ENCODE measurements around the gene C10orf67.
"Not testable (repeated sequence)": the region's sequence is repeated elsewhere in the genome, so short reads cannot be mapped to it uniquely, and the experiment has no call there.

C10orf67 gene

DNA sequence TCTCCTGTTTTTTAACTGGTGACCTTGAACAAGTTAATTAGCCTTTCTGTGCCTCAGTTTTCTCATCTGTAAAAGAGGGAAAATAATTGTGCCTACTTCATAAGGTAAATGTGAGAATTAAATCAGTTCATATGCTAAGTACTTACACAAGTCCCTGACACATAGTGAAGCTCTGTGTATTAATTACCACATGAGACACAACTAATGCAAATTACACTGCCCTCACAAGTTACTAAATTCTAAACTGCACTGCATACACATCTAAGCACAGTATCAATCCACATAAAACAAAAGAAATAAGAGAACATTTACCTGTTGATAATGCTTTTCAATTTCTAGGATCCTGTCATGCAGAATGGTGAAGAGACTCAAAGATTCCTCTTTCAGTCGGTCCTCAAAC is 22.5 kb downstream of the C10orf67 start:
- DNase-seq (ENCODE audit: low read depth): no peak

DNA sequence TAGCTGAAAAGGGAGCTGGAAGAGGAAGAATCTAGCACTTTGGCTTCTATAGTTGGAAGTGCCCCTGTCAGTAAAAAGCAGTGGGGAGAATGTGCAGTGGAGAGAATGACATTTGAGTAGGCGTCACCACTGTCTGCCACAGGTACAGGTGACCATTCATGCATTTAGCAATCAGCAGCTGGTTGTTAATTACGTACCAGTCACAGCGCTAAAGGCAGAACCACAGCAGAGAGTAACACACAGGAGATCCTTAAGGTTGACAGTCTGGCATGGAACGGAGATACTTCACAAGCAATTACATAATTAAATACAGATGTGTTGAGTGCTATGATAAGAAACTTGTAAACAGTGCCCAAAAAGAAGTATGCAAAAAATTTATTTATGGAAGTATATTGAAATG is 24.8 kb downstream of the C10orf67 start:
- DNase-seq (ENCODE audit: low read depth): no peak

DNA sequence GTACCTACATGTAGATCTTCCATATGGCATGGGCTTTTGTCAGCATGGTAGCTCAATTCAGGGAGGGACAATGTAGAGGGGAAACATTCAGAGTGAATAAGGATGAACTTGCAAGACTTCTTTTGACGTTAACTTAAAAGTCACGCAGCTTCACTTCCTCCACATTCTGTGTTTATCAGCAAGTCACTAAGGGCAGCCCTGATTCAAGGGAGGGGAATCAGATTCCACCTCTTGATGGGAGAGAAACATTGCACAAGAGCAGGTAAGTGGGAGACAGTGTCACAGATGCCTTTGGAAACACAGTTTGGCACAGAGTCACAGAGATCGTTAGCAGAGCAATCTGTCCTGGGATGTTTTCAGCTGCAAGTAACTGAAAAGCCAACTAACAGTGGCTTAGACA is 26.2 kb downstream of the C10orf67 start:
- DNase-seq (ENCODE audit: low read depth): no peak

DNA sequence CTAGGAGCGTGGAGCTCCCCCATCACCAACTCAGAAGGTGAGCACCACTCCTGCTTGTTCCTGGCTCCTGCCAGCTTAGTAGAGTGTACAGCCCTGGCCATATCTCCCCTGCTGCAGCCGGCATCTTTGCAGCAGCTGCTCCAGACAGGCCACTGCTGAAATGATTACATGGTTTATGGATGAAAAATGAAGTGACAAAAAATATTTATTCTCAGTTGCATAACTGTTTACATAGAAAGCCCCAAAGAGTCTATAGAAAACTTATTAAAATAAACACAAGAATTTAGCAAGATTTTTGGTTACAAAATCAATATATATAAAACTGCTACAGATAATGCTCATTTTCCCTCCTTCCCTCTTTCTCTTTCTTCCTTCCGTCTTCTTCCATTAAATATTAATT is 27.2 kb downstream of the C10orf67 start:
- no peak for DNase-seq (ENCODE audit: low read depth)

DNA sequence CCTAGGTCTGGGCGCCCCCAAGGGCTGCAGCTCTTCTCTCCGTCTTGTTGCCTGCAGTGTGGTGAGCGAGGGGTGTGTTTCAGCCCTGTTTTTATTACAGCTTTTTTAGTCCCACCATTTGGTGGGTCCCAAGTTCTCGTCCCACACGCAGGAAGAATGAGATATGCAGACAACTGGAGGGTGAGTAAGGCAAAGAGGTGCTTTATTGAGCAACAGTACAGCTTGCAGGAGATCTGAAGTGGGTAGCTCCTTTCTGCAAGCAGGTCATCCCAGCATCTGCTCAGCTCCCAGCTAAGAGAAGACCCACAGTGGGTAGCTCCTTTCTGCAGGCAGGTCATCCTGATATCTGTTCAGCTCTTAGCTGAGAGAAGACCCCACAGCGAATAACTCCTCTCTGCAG is 28.2 kb downstream of the C10orf67 start:
- DNase-seq (ENCODE audit: low read depth): no peak

DNA sequence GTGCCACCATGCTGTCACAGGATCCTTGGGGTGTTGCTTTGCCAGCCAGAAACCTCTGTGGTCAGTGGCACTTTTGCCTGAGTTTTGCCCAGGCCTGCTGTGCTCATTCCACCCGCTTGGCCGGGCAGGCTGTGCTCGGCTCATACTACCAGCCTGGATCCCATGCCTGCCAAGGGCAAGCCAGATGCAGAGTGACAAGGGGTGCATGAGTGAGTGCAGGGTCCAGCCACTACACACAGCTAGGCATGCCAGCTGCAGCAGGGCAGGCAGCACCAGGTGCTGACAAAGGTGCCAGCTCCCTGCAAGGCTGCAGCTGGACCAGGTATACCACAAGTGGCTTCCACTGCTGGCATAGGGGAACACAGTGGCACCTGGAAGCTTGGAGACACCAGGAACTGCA is 28.6 kb downstream of the C10orf67 start:
- DNase-seq (ENCODE audit: low read depth): no peak

DNA sequence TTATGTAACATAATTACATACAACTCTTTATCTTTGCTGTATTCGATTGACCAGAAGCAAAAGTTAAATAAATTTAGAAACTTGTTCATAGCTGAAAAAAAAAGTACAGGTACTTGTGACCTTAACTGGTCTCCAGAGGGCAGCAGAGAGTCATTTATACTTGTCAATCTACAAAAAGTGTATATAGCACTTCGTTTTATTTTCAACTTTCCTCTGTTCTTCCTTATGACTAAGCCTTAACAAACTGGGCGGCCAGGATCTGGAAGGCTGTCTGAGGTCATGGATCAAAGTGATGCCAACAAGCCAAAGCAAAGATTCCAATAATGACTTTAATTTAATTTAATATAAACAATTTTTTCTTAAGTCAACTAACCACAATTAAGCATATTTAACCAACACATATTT is 29.8 kb downstream of the C10orf67 start:
- DNase-seq (ENCODE audit: low read depth): peak; percentile 10

DNA sequence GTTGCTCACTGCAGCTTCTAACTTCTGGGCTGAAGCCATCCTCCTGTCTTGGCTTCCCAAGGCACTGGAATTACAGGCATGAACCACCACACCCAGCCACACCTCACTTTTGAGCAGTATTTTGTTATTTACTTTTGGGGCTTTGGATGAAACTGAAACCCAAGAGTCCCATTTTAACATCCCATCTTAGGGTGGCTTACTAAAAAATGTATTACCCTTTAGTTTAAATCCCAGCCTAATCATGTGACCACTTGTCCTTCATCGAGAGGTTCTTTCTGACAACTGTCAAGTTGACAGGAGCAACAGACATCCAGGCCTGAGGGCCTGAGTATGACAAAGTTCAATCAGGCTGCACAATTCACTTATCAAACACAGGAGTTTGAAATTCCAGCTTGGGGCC is 33.6 kb downstream of the C10orf67 start:
- no peak for DNase-seq (ENCODE audit: low read depth)

DNA sequence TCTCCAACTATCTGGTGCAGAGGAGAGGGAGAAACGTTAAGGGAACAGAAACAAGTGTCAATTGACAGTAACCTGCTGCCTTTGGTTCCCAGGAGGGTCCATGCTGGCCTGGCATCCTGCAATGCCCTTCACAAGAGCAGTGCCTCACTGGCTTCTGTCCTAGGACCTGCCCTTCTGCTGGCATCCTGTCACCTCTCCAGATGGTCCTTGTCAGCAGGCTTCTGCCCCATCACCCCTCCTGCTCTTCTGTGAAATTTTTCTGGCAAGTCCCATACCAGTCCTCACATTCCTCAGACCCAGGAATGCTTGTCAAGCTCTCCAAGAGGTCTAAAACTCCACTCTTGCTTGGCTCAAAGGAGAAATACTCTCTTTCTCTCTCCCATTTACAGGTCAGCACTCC is 34.2 kb downstream of the C10orf67 start:
- no peak for DNase-seq (ENCODE audit: low read depth)

DNA sequence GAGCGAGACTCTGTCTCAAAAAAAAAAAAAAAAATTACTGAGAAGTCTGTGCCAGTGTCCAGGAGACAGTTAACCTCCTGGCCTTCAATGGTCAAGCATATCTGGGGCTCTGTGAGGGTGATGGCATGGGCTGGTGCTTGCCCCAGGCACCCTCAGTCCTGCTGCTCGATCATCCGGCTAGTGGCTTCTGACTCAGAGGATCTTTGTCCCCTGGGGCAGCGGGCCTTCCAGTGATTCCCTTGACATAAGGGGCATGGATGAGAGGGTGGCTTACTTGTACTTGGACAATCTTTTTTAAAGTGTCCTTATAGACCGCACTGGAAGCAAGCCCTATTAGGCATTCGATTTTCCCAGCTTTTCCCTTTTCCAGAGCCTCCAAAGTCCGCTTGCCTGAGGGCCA is 44.6 kb downstream of the C10orf67 start:
- DNase-seq (ENCODE audit: low read depth): not testable (repeated sequence)

DNA sequence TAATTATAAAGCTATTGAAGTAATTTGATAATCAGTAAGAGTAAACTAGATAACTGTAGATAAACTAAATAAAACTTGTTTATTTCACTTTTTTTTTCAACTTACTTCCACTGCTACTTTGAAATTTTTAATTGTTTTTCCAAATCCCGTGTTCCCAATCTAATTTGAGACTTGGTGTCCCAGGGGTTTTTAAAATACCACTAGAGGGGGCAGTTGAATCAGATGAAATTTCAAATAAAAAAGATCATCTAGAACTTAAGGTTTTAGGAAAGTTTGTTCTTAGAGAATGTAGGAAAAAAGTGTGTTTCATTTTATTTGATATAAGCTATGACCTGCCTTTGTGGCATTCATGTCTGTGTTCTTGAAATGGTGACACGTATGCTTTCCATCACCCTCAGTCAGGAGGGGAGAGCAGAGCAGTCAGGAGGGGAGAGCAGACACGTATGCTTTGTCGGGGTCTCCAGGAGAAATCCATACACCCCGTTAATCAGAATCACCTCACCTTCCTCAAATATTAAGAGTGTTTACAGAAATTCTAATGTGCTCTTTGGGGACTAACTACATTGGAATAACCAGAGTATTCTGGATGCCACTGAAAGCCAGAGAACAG is 49.9 kb downstream of the C10orf67 start:
- no peak for DNase-seq (ENCODE audit: low read depth)

DNA sequence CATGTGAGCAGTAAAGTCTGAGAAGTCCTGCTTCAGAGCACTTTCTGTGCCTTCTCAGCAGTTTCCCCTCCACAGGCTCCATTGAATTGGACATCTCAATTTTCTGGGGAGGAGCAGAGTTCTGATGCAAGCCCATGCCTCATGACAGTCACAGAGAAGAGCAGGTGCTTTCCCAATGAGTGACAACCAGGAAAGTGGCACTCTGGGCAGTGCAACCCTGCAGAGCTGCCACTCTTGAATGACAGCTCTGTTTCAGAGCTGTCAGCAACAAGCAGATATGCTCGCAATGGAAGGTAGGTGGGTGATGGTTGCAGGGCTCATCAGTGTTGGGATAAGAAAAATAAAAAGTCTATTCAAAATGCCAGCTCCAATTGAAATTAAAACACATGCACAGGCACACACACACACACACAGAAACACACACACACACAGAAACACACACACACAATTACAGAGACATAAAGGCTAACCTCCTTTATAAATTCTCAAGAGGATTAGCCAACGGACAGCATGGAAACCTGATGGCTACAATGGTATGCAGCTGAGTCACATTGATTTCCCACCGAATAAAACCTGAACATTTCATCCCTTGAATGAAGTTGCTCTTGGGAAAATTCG is 50.5 kb downstream of the C10orf67 start:
- no peak for DNase-seq (ENCODE audit: low read depth)

DNA sequence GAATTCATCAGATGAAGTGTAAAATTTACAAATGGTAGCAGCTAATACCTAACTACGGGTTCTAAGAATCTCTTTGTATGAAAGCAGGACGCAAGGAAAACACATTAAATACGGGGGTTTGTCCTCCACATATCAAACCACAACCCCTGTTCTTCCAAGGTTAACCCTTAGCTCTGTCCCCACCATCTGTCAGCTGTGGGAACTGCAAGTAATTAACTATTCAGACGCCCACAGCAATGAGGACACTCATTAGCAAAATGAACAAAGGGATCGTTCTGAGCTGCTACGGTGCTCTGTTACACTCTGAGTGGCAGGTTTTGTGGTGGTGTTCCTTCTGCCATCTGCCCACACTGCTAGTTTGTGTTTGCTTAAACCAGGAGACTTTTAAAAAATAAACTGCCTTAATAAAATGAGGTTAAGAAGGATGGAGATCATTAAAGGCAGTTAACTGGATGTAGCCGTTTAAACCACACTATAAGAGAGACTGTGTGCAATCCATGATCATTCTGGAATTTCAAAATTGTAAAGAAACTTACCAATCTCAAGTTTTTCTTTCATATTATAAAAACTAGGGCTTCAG is 51.4 kb downstream of the C10orf67 start:
- DNase-seq (ENCODE audit: low read depth): no peak

DNA sequence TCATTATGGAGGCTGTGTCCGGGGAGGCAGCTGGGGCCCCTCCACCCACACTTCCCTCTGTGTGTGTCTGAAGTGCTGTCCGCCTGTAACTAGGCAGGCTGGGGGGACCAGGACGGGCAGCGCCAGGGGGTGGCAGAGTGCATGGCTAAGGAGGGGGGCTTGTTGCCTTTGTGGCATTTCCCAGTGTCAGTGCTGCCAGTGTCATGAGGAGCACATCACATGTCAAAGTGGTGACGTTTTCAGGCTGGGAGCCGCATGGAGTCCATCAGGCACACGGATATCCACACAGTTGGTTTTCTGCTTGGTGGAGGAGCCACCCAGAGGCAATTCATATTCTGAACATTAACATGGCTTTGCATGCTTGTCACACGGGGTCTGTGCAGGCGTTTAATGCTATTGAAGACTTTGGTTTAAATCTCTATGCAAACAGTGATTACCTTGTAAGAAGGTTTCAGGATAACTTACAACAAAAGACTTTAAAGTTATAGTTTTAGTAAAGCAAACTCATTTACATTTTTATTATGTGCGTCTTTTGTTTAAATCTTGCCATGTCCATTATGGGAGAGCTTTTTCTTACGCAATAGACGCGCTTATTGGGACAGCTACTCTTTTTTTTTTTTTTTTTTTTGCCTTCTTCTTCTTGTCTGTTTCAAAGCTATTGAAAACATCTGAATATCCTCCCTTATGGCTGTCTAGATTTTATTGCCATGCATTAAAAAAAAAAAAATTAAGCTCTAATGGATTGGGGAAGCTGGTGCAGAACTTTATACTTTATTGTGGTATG is 52.9 kb downstream of the C10orf67 start:
- DNase-seq (ENCODE audit: low read depth): no peak

DNA sequence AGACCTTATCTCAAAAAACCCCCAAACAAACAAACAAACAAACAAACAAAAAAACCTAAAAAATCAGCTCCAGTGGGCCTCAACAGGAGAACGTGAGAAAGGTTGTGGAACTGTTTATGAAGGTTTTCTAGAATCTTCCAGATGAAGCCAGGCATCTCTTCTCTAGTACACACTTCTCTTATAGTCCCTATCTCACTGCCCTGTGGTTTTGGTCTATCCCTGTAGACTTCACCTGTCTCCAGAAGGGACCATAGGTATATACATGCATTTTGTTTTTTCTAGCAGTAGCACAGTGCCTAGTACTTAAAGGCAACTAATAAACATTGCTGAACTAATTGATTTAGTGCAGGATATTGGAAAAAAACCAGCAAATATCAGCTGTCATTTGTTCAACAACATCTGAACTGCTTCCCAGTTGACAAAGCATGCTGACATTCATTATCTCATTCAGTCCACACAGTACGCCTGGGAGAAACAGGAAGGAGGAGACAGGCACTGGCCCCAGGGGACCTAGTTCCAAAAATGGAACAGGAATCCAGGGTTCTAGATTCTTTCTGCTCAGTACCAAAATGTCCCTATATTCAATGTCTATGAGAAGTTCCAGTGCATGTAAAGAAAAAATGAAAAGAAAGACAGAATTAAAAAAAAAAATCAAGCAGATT is 59.8 kb downstream of the C10orf67 start:
- DNase-seq (ENCODE audit: low read depth): no peak

DNA sequence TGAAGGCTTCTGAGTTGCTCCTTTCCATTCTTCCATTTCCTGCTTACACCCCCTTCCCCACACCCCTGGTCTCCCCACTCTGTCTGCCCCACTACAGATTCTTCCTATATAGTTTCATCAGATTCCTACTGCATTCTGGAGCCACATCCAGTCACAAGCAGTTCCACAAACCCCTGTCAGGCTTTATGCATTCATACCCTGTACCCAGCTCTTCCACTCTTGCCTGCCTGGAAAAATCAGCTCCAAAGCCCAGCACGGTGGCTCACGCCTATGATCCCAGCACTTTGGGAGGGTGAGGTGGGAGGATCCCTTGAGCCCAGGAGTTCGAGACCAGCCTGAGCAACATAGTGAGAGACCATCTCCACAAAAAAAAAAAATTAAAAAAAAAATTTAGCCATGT is 60.4 kb downstream of the C10orf67 start:
- DNase-seq (ENCODE audit: low read depth): no peak

DNA sequence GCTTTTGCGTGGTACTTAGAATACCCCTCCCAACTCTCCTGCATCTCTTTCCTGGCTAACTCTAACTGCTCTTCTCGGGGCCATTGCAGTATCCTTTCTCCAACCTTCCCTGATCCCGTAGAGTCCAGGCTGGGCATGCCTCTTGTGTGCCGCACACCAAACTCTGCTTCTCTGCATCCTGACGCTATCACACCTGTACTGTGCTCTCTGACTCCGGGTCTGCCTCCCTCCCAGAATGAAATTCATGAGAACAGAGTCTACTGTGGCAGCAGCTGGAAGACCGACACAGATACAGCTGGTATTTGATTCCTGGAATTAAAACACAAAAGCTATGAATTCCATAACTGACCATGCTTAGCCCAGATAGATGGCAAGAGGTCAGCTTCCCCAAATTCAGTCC is 60.9 kb downstream of the C10orf67 start:
- no peak for DNase-seq (ENCODE audit: low read depth)

DNA sequence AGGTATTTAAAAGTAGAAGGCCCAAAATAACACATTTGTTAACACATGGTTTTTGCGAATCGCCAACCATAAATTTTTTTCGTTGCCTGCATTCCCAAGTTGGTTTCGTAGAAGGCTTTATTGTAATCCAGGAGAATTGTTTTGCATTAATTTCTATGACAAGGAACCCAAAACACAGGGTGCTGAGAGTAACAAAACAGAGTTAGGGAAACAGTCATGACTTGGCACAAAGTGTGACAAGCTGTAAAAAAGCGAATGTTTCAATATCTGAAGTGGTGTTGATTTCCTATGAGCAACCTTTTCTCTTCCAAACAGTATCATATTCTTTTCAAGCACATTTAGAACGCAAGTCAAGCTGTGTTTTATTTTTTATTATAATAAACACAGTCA is 63.6 kb downstream of the C10orf67 start:
- DNase-seq (ENCODE audit: low read depth): no peak

DNA sequence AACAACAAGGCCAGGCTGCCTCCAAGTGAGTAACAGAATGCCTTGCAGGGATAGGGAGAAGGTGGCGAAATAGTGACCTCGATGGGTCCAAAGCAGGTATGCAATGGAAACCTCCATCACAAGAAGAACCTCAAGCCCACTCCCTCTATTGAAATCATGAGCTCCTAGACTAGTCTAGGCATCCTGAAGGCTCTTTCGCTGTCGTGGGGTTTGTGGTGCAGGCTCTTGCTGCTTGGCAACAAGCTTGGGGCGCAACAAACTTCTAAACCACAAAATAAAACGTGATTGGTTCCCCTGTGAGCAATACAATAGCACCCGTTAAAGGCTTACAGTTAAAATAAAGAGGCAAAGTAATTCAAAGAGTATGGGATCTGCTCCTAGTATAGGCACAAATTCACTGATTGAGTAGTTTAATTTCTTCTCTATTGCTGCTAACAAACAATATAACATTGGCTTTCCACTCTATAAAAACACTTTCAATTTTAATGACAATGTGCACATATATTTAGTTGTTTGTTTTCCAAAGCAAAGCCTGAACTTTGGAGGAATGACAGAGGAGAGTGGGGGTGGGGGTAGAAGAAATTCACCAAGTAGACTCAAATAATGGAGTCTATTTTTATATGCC is 64.1 kb downstream of the C10orf67 start:
- no peak for DNase-seq (ENCODE audit: low read depth)

DNA sequence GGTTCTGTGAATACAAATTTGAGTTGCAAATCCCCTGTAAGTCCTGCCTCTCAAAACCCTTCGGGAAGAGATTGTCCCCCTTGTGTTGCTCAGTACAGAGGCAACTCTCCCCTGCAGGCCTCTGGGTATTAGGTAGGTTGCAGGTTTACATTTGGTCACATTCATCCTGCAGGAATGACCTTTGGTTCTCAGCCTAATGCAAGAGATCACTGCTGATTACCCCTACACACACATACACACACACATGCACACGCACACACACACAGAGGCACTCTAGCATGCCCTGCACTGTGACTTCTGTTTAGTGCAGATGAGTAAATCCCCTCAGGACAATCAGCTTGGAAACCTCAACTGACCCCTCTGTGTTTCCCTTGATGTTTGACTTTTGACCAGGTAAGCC is 69.2 kb downstream of the C10orf67 start:
- no peak for DNase-seq (ENCODE audit: low read depth)

DNA sequence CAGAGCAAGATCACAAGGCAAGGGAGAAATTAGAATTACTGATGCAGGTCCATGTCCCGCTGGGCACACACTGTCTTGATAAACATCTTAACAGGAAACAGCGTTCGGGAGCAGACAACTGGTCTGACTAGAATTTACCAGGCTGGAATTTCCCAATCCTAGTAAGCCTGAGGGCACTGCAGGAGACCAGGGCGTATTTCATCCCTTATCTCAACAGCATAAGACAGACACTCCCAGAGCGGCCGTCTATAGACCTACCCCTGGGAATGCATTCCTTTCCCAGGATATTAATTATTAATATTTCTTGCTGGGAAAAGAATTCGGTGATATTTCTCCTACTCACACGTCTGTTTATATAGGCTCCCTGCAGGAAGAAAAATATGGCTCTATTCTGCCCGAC is 70.4 kb downstream of the C10orf67 start:
- not testable (repeated sequence) for DNase-seq (ENCODE audit: low read depth)

DNA sequence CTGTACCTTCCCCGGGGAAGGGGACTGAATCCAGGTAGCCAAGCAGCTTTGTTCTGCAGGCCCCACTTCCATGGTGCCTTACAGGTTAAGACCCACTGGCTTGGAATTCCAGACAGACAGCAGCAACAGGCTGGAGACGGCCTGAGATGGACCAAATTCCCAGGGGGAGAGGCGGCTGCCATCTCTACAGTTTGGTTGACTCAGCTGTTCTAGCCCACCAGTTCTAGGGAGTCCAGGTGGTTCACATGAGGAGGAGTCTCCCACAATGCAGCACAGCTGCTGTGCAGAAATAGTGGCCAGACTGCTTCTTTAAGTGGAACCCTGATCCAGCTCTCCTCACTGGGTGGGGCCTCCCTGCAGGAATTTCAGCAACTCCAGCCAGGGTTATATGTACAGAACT is 74.1 kb downstream of the C10orf67 start:
- DNase-seq (ENCODE audit: low read depth): no peak
